Neural progenitor cell (in vitro differentiated cells): ENCODE data around the gene HOXD12.

ENCODE experiments used
- EZH2 ChIP-seq: fragments of 200-600 bp; sonication (generic); IDR thresholded peaks from 2 replicates; pipeline ENCODE4 v1.6.1; 2017; ENCODE audit warnings: antibody characterized with exemption, mild to moderate bottlenecking, moderate library complexity
- TF ChIP-seq, protein P1 (sequence below): fragments of 200-600 bp; sonication (generic); IDR thresholded peaks from 2 replicates; pipeline ENCODE4 v1.5.1; 2017; ENCODE audit warnings: antibody characterized with exemption, mild to moderate bottlenecking

DNA sequence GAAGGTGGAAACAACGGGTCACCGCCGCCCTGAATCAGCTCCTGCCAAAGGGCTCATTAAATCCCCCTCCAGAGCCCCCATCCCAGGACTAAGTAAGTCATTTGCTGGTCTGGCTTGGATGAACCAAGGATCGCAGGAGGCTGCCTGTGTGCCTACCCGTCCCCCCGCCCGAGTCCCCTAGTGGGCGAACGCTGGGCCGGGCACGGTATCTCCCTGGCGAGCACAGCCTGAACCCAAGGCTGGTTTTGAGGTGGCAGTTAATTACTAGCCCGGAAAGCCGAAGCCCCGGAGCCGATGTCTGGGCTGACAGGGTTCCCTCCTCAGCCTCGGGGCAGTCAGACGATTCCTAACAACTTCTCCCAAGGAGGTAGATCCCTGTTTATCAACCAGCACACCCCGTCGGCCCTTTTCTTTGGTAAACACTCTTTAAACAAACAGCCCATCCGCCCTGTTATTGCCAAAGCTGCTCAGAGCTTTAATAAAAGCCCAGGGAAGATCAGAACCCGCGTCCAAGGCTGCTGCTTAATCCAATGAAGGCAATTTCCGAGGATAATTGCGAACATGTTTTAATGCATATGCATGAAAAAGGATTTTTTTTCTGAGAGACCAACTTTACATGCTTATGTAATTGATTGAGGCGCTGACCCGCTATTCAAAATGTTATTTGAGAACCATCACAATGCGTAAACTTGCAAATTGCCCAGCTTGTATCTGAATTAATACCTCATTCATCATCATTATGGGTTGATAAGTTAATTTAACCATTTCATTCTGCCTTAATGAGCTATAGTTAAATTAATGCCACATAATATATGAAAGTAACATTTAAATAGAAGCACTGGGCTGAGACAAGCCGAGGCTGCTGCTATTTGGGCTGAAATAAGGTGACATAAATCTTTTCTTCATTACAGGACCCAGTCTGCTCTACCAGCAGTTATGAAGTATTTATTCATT, 26.4 kb upstream of the HOXD12 start:
- peak; percentile 91 for TF ChIP-seq EZH2
- TF ChIP-seq, protein P1, sequence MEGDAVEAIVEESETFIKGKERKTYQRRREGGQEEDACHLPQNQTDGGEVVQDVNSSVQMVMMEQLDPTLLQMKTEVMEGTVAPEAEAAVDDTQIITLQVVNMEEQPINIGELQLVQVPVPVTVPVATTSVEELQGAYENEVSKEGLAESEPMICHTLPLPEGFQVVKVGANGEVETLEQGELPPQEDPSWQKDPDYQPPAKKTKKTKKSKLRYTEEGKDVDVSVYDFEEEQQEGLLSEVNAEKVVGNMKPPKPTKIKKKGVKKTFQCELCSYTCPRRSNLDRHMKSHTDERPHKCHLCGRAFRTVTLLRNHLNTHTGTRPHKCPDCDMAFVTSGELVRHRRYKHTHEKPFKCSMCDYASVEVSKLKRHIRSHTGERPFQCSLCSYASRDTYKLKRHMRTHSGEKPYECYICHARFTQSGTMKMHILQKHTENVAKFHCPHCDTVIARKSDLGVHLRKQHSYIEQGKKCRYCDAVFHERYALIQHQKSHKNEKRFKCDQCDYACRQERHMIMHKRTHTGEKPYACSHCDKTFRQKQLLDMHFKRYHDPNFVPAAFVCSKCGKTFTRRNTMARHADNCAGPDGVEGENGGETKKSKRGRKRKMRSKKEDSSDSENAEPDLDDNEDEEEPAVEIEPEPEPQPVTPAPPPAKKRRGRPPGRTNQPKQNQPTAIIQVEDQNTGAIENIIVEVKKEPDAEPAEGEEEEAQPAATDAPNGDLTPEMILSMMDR = no peak
